NCI-H524 (cell line): Measurements from ENCODE around the gene PRDX1.
A peak's percentile ranks its signal among the peaks of the same experiment; 100 is the strongest.
"Not testable (repeated sequence)": the region's sequence is repeated elsewhere in the genome, so short reads cannot be mapped to it uniquely, and the experiment has no call there.

Experiments
- DNase-seq, 2 experiments: peaks; one replicate each; lab custom pipeline; 2025; lab: John Stamatoyannopoulos, UW

The PRDX1 gene

DNA sequence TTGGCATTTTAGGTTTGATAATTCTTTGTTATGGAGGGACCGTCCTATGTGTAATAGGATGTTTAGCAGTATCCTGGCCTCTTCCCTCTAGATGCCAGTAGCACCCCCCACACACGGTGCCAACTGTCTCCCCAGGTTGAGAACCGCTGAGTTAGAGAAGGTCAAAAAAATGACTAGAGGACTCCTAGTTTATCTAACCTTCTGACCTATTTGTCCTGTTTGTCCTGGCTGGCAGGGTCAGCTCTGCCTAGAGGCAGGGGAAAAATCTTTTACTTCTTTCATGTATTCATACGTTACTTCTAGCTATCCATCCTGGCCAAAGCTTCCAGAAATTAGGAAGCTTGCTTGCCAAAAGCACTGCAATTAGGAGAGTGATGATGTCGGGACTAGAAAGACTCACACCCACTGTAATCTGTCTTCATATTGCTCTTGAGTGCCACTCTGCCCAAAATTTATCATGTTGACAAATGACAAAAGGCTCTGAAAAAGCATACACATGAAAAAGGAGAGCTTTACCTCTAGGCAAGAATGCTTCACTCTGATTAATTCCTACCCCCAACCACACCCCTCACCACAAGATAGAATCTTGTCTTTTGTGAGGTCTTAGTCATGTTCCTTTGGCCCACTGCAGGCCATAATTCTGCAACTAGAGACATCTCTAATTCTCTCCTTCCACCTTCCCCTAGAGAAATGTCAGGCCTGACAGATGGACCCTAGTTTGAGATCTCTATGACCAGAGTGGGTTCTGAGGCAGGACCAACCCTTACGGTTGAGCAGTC lies 14.5 kb upstream of the PRDX1 start:
- DNase-seq: no peak

DNA sequence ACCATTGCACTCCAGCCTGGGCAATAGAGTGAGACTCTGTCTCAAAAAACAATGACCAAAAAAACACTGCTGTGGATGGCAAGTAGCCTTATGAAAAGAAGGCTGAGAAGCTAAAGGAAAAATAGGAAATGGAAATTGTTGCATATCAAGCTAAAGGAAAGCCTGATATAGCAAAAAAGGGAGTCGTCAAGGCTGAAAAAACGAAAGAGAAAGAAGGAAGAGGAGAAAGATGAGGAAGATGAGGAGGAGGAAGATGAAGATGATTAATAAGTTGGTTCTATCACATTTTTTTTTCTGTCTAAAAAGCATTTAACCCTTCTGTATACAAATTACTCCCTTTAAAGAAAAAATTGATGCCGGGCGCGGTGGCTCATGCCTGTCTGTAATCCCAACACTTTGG lies 10.2 kb upstream of the PRDX1 start:
- DNase-seq: no peak

DNA sequence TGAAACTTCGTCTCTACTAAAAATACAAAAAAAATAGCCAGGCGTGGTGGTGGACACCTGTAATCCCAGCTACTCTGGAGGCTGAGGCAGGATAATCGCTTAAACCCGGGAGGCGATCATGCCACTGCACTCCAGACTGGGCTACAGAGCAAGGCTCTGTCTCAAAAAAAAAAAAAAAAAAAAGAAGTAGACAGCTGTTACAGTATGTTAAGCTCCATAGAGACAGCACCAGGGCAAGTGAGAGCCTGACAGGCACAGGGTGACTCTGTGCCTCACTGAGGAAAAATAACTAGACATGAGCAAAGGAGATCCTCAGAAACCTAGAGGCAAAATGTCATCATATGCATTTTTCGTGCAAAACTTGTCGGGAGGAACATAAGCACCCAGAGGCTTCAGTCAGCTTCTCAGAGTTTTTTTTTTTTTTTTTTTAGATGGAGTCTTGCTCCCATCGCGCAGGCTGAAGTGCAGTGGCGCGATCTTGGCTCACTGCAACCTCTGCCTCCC lies 9.0 kb upstream of the PRDX1 start:
- DNase-seq: peak in 1 of 2 experiments; percentile 44

DNA sequence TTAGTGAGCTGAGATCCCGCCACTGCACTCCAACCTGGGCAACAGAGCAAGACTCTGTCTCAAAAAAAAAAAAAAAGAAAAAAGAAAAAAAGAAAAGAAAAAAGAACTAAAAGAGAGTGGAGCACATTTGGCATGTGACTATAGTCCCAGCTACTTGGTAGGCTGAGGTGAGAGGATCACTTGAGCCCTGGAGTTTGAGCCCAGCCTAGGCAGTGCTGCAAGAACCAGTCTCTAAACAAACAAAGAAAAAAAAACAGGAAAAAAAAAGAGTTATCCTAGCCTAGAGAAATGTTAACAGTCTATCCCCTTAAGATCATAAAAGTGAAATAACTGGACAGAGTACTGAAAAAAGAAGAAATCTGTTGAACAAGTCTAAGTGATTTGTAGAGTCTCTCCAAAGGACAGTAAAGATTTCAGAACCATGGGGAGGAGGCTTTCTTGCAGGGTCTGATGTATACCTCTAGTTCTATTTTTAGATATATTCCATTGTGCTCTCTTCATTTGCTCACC lies 4.5 kb upstream of the PRDX1 start:
- DNase-seq: no peak

DNA sequence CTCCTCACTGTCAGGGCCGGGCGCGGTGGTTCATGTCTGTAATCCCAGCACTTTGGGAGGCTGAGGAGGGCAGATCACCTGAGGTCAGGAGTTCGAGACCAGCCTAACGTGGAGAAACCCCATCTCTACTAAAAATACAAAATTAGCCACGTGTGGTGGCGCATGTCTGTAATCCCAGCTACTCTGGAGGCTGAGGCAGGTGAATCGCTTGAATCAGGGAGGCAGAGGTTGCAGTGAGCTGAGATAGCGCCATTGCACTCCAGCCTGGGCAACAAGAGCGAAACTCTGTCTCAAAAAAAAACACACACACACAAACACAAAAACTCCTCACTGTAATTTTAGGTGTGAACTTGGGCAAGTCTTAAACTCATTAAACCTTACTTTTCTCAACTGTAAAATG lies 2.3 kb upstream of the PRDX1 start:
- DNase-seq: not testable (repeated sequence)

DNA sequence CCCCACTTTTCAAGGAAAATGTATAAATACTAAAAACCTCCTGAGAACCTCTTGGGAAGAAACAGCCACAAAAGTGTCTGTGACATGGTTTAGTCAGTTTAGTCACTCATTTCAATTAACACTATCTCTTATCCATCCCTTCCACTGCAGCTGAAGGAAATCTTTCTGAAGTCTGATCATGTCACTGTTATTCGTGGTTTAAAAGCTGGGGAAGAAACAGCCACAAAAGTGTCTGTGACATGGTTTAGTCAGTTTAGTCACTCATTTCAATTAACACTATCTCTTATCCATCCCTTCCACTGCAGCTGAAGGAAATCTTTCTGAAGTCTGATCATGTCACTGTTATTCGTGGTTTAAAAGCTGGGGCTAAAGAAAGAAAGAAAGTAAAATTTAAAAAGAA lies 1.8 kb upstream of the PRDX1 start:
- DNase-seq: not testable (repeated sequence)

GRCh38 chr1:45522324-45523104 lies 830 bp upstream of the PRDX1 start:
- DNase-seq: no peak

- not testable (repeated sequence) for DNase-seq
Measured at GRCh38 chr1:45519774-45520173, 1.9 kb downstream of the PRDX1 start.

- peak; percentile 61 to 85 for DNase-seq
Measured at GRCh38 chr1:45518910-45519309, 2.8 kb downstream of the PRDX1 start.

- not testable (repeated sequence) for DNase-seq
Measured at GRCh38 chr1:45518366-45518765, 3.3 kb downstream of the PRDX1 start.

DNA sequence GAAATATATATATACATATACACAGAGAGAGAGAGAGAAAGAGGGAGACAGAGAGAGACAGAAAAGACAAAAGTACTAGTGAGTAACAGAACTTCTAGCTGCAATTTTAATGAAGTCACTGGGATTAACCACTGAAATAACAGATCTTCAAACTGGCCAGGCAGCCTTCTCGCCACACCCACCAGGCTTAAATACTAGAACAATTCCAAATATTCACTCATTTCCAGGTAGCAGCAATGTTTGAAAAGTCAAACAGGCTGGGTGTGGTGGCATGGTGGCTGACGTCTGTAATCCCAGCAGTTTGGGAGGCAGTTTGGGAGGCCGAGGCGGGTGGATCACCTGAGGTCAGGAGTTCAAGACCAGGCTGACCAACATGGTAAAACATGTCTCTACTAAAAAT lies 5.2 kb downstream of the PRDX1 start:
- no peak for DNase-seq

- DNase-seq: no peak
Measured at GRCh38 chr1:45516036-45516435, 5.6 kb downstream of the PRDX1 start.

DNA sequence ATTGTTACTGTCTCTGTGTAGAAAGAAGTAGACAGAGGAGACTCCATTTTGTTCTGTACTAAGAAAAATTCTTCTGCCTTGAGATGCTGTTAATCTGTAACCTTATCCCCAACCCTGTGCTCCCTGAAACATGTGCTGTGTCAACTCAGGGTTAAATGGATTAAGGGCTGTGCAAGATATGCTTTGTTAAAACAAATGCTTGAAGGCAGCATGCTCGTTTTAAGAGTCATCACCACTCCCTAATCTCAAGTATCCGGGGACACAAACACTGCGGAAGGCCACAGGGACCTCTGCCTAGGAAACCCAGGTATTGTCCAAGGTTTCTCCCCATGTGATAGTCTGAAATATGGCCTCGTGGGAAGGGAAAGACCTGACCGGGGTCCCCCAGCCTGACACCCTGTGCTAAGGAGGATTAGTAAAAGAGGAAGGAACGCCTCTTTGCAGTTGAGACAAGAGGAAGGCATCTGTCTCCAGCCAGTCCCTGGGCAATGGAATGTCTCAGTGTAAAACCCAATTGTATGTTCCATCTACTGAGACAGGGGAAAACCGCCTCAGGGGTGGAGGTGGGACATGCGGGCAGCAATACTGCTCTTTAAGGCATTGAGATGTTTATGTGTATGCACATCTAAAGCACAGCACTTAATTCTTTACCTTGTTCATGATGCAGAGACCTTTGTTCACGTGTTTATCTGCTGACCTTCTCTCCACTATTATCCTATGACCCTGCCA lies 8.0 kb downstream of the PRDX1 start:
- DNase-seq: peak; percentile 33 to 70

DNA sequence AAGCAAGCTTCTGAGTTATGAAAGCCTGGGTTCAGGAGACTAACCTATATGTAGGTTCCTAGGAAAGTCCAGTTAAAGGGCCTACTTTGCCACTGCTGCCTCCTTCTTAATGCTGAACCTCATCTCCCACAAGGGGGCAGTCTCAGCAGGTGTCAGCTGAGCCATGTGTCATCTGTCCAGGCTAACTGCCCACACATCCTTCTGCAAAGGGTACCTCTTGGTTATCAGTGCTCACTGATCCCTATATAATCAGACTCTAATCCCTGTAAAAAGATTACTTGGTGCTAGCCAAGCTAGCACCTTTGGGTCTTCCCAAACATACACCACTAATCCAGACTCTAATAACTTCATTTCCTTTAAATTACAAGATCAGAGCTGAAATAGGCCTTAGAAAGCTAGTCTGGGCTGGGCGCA lies 9.0 kb downstream of the PRDX1 start:
- peak; percentile 27 to 73 for DNase-seq

GRCh38 chr1:45510972-45511527 lies 10.6 kb downstream of the PRDX1 start:
- no peak for DNase-seq

- no peak for DNase-seq
Measured at GRCh38 chr1:45510036-45510971, 11.4 kb downstream of the PRDX1 start.

DNA sequence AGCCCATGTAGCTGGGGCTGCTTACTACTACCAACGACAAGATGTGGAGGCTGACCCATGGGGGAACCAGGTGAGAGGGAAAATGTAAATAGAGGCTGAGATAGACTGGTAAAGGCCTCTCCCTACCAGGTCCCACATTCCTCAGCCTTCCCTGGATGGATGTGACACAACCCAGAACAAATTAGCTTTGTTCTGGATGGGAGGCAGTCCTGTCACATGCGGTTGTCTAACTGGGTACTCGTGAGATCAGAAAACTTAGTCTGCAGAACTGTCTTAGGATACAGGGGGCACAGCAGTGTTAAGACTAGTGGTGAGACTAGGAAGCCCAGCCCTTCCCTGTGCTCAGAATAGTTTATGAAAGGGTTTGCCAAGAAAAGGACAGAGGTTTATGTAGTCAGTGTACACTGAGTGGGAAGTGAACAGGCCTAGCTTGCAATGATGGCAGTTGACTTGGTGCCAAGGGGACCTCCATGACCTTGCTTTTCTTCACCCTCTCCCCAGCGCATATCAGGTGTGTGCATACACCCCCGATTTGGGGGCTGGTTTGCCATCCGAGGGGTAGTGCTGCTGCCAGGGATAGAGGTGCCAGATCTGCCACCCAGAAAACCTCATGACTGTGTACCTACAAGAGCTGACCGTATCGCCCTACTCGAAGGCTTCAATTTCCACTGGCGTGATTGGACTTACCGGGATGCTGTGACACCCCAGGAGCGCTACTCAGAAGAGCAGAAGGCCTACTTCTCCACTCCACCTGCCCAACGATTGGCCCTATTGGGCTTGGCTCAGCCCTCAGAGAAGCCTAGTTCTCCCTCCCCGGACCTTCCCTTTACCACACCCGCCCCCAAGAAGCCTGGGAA lies 13.2 kb downstream of the PRDX1 start:
- peak in 1 of 2 experiments; percentile 10 for DNase-seq

GRCh38 chr1:45507893-45508292 lies 13.8 kb downstream of the PRDX1 start:
- no peak for DNase-seq

DNA sequence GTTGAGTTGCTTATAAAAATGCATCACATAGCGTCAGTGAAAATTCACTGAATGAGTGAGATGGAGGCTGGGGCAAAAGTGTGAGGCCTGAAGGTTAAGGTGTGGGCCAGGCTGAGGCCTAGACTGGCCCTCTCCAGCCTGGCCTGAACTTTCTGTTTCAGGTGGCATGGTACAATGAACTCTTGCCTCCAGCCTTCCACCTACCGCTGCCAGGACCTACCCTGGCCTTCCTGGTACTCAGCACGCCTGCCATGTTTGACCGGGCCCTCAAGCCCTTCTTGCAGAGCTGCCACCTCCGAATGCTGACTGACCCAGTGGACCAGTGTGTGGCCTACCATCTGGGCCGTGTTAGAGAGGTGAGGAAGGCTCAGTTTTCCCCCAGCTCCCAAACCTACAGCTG lies 14.5 kb downstream of the PRDX1 start:
- no peak for DNase-seq
